Cerebellar nuclear complex (tissue), 1 donor: ENCODE measurements around the gene IL17RC.
"Not testable (repeated sequence)": the region's sequence is repeated elsewhere in the genome, so short reads cannot be mapped to it uniquely, and the experiment has no call there.

Source experiments
- DNase-seq, 2 experiments: peaks; one replicate each; lab custom pipeline; 2025; lab: John Stamatoyannopoulos, UW

The IL17RC gene

GRCh38 chr3:9916734-9917680, at the start of gene IL17RC:
Gene IL17RC, plus strand, starts transcription at chr3:9917098. Its CDS starts 218 bp downstream, at chr3:9917316.
- DNase-seq = peak; percentile 42 to 57

GRCh38 chr3:9867106-9867505, 49.8 kb upstream of the IL17RC start:
- DNase-seq = no peak

GRCh38 chr3:9869955-9870354, 46.9 kb upstream of the IL17RC start:
- no peak for DNase-seq

- no peak for DNase-seq
These were observed 45.9 kb upstream of the IL17RC start for GRCh38 chr3:9870978-9871377.

- DNase-seq = not testable (repeated sequence)
These were observed 44.8 kb upstream of the IL17RC start for GRCh38 chr3:9872067-9872466.

- no peak for DNase-seq
These were observed 41.5 kb upstream of the IL17RC start for GRCh38 chr3:9875448-9875847.

- DNase-seq = not testable (repeated sequence)
These were observed 40.6 kb upstream of the IL17RC start for GRCh38 chr3:9876255-9876654.

GRCh38 chr3:9876991-9877390, 39.9 kb upstream of the IL17RC start:
- no peak for DNase-seq

- no peak for DNase-seq
These were observed 38.2 kb upstream of the IL17RC start for GRCh38 chr3:9878700-9879099.

GRCh38 chr3:9879830-9880549, 36.9 kb upstream of the IL17RC start, which contains the start of gene CIDEC:
Gene CIDEC, minus strand, starts transcription at chr3:9880253. Its CDS starts 1,767 bp downstream, at chr3:9878486.
- DNase-seq = no peak

GRCh38 chr3:9881441-9881840, 35.5 kb upstream of the IL17RC start:
- no peak for DNase-seq

GRCh38 chr3:9883706-9884554, 33.0 kb upstream of the IL17RC start:
- DNase-seq = no peak

GRCh38 chr3:9884555-9885165, 32.2 kb upstream of the IL17RC start:
- no peak for DNase-seq

GRCh38 chr3:9886328-9886727, 30.6 kb upstream of the IL17RC start:
- DNase-seq = no peak

GRCh38 chr3:9887480-9887879, 29.4 kb upstream of the IL17RC start:
- DNase-seq = no peak

- no peak for DNase-seq
These were observed 28.4 kb upstream of the IL17RC start for GRCh38 chr3:9888540-9888939.

GRCh38 chr3:9889405-9889804, 27.5 kb upstream of the IL17RC start:
- no peak for DNase-seq

- peak in 1 of 2 experiments; percentile 6 for DNase-seq
These were observed 26.4 kb upstream of the IL17RC start, which contains the start of gene JAGN1 for GRCh38 chr3:9890249-9891071. Gene JAGN1, plus strand, starts transcription at chr3:9890610. Its CDS starts 113 bp downstream, at chr3:9890723.

GRCh38 chr3:9891072-9891622, 25.8 kb upstream of the IL17RC start:
- no peak for DNase-seq

GRCh38 chr3:9893739-9894138, 23.2 kb upstream of the IL17RC start:
- DNase-seq = no peak
